ENCODE data around the gene CEP72.

The CEP72 gene

DNA sequence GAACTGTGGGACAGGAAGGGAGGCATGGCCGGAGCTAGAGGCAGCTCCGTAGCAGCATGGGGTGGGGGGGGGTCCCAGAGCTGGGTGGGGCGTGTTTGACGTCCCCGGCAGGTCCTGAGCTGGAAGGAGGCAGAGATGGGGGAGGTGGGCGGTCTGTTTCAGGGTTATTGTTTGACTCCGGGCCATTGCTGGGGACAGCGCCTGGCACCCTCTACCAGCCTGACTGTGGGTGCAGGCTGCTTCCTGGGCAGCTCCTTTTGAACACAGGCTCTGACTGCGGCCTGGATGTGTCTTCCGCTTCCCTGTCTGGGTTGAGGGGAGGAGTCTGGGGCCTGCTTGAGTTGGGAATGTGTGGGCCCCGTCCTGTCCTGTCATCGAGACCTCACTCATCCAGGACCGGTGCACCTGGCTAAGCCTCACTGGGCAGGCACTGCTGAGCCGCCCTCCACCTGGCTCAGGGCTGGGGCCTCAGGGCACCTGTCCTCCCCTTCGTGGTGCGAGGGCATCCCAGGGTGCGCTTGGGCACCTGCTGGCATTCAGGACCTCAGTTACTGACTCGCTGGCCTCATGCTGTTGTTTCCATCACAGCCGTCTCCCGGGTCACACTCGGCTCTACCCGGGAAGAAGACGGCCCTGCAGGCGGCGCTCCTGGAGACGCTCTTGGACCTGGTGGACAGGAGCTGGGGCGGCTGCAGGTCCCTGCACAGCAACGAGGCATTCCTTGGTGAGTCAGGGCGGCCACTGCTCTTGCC, 26.5 kb downstream of the CEP72 start:
- DNase-seq (ENCODE audit: low spot score), result no peak

- no peak for DNase-seq (ENCODE audit: low spot score)
Observed at GRCh38 chr5:639253-639530, 27.1 kb downstream of the CEP72 start.

DNA sequence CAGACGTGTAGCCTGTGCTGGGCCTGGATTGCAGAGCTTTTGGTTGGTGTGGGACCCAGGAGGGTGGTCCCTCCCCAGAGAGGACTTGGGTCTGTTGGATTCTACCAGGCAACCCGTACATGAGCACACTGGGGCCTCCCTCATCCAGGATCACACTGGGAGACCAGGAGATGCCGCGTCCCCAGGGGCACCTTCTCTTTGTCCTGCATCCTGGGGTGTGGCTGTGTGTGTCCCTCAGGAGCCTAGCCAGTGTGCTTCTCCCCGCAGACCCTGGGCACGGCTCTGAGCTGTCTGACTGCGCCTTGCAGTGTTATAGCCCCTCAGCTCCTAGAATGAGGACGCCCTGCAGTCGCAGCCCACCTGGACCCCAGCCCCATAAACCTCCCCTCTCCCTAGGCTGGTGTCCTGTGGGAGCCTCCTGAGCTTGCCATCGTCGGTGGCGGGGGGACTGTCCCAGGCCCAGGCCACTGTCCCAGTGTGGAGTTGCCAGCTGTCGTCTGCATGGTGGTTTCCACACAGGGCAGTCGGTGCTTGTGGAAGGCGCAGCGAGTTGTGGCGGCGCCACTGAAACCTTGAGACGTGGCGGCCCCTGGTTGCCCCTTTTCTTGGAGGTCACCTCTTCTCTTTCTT, 27.6 kb downstream of the CEP72 start:
- DNase-seq (ENCODE audit: low spot score), result no peak

DNA sequence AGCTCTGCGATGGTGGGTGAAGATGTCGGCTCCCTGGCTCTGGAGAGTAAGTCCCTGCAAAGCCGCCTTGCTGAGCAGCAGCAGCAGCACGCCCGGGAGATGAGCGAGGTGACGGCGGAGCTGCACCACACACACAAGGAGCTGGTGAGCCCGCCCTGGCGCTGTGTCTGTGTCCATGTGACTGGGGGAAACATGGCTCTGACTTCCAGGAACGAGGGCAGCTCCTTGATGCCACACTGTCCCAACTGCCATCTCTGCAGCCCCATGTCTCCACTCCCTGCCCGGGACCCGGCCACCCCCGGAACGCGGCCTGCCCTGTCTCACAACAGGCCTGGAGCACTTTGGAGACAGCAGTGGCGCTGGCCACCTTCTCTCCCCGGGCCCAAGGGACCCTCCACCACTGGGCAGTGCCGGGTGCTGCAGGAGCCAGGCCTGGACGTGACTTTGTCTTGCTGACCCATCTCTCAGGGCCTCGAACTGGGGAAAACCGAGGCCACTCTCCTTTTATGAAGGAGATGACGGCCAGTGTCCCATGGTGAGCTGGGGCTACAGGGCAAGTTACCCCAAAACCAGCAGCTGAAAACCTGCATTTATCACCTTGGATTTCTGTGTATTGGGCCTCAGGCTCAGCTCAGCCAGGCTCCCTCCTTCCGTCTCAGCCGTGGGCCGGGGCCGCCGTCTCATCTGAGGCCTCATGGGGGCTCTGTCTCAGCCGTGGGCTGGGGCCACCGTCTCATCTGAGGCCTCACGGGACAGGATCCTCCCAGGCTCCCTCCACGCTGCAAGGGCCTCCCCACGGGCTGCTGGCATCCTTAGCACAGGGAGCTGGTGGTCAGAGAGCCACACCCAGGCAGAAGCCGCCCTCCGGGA, 28.6 kb downstream of the CEP72 start:
- no peak for DNase-seq (ENCODE audit: low spot score)

DNA sequence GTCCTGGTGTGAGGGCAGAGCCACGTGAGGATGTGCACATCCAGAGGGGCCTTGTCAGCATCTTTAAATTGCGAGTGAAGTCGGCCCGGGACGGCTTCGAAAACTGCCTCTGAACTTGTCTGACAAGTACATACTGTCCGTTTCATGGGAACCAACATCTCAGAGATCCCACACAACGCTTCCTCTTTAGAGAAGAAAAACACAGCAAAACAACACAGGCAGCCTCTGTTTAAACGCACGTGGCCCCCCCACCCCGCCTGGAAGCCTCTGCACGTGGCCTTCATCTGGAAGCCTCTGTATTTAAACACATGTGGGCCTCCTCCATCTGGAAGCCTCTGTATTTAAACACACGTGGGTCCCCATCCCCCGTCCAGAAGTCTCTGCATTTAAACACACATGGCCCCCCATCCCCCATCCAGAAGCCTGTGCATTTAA, 29.2 kb downstream of the CEP72 start:
- DNase-seq (ENCODE audit: low spot score), result no peak

GRCh38 chr5:642481-642880, 30.3 kb downstream of the CEP72 start:
- DNase-seq (ENCODE audit: low spot score), result no peak

GRCh38 chr5:643351-643801, 31.2 kb downstream of the CEP72 start:
- DNase-seq (ENCODE audit: low spot score), result no peak

DNA sequence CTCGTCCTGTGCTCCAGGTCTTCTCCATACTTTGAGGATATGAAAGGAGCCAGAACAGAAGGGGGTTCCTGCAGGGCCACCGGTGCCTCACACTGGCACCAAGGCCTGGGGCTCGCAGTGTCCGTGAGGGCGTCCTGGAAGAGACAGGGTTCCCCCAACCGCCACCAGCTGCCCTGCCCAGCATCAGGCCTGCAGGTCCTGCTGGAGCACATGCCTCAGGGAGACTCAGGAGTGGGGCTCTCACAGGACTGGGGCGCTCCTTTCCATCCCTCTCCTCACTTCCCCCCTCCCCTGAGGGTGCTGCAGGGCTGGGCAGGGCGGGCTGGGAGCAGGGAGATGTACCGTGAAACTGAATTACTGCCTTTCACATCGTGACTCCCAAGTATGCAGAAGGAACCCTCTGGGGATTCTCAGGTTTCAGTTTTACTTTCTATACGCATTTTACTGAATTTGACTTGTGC, 31.7 kb downstream of the CEP72 start:
- DNase-seq (ENCODE audit: low spot score), result no peak

DNA sequence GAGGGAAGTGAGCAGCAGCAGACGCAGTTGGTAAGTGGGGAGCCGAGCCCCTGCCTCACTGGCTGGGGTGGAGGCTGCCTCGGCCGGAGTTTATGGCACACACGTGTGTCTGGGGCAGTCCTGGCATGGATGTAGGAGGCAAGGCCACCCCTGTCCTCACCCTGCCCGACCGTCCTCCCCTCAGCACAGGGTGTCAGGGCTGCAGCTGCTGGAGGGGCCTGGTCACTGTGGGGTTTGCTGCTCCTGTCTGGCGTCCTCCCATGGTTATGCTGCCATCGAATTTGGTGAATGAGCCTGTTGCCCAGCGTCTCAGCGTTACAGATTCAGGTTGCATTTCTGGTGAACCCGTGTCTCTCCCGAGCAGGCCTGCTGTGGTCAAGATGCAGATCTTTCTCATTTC, 32.4 kb downstream of the CEP72 start:
- DNase-seq (ENCODE audit: low spot score), result no peak

DNA sequence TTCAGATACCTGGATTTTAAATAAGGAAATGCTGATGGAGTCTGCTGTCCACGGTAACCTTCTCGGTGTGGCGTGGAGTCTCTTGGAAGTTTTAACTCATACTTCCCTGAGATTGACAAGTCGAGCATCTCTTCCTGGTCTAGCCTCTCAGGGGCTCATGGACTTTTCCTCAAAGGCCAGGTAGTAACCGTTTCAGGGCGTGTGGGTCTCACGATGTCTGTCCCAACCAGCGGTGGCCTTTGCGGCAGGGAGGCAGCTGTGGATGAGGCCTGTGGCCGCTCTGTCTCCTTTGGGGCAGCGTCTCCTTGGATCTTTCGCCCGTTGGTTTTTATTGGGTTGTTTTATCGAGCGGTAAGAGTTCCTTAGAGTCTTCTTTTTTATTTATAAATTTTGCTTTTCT, 32.8 kb downstream of the CEP72 start:
- no peak for DNase-seq (ENCODE audit: low spot score)

DNA sequence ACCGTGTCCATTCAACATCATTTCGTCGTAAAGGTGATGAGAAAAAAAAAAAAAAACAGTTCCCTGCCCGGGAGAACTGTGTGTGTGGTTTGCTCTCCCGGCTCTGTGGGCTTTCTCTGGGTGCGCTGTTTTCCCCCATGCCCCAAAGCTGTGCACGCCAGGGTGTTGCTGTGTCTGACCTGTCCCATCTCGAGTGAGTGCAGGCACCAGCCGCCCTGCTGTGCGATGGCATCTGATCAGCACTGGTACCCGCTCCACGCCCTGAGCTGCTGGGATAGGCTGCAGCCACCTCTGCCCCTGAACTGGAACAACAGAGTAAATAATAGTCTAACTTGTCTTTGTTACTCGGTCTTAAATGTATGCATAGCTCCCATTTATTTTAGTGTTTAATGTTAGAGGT, 33.3 kb downstream of the CEP72 start:
- no peak for DNase-seq (ENCODE audit: low spot score)

DNA sequence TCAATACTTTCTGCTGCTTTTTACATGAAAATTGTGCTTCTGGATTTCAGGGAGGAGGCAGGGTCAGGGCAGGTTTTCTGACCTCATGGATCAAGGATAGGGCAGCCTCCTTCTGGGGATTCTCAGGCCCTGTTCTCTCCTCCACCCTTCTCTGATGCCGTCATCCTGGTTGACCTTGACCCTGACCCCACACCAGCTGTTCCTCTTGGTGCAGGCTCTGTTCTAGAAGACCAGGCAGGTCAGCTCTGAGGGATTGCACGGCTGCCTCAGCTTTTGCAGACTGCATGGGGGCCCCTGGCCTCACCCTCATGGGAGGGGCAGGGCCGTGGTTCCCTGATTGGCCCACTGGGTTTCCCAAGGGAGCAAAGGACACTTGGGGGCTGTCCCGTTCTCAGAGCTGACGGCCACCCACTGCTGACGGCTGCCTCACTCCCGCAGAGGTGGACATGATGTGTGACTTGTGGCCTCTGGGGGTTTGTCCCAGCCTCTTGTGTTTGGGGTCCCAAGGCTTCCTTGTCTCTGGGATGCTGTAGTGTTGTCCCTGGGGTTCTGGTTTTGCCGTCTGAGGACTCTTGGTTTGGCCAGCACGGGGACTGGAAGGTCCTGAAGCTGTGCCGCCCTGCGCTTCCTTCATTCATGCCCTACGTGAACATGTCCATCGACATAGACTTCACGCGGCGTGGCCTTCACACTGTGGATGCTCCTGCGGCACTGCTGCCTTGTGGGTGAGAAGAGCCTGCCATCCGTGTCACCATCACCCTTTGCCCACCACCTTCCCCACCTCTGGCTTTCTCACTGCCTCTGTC, 34.5 kb downstream of the CEP72 start:
- no peak for DNase-seq (ENCODE audit: low spot score)

DNA sequence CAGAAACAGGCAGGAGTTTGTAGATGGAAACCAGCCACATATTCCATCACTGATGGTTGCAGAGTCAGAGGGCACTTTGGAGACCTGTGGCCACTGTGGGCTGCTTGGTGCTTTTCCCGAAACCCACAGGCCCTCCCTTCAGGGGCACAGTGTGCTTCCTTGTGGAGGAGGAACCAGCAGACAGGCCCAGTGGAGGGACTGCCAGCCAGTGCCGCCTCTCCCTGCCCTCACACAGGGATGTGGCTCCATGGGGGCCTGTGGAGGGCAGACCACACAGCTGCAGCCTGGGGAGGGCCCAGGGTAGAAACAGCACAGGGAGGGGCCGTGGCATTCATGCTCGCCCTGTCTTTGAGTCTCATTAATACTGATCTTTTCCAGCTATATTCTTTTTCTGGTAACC, 35.2 kb downstream of the CEP72 start:
- no peak for DNase-seq (ENCODE audit: low spot score)

DNA sequence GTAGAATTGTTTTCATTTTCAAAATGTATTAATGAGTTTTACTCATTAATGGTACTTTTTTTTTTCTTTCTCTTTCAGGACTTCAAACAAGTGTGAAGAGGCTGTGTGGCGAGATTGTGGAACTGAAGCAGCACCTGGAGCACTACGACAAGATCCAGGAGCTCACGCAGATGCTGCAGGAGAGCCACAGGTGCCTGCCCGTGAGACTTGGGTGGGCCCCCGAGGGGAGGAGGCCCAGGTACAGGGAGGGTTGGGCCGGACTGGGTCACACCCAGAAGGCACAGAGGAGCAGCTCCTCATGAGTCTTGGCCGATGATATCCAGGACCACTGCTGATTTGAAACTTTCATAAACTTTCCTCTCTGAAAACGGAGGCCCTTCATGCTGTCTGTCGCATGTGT, 35.6 kb downstream of the CEP72 start:
- no peak for DNase-seq (ENCODE audit: low spot score)

- no peak for DNase-seq (ENCODE audit: low spot score)
Observed at GRCh38 chr5:651296-652022, 39.3 kb downstream of the CEP72 start.

- no peak for DNase-seq (ENCODE audit: low spot score)
Observed at GRCh38 chr5:652023-652515, 39.9 kb downstream of the CEP72 start.

DNA sequence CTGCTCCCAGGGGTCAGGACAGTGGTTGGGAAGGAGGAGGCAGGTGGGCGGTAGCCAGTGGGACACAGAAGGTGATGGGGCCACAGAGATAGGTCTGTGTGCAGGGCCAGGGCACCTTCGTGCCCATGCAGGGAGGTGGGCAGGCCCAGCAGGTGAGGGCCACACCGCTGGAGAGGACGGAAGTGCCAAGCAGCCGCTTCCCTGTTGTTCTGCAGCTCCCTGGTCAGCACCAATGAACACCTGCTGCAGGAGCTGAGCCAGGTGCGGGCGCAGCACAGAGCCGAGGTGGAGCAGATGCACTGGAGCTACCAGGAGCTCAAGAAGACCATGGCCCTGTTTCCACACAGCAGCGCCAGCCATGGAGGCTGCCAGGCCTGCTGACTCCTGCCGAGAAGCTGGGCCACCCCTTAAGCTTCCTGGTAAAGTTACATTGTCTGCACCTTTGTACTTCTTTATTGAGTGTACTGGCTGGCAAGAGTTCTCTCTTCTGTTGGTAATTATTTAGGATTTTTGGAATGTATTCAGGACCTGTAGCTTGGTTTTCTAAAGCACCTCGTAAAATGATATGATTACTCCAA, 40.7 kb downstream of the CEP72 start:
- no peak for DNase-seq (ENCODE audit: low spot score)

- no peak for DNase-seq (ENCODE audit: low spot score)
Observed at GRCh38 chr5:654071-654778, 42.1 kb downstream of the CEP72 start.

GRCh38 chr5:655406-655805, 43.3 kb downstream of the CEP72 start:
- DNase-seq (ENCODE audit: low spot score), result no peak

- DNase-seq (ENCODE audit: low spot score), result no peak
Observed at GRCh38 chr5:657570-657969, 45.4 kb downstream of the CEP72 start.
